Esophagus (tissue), 2 donors: ENCODE measurements around the gene RAB11FIP4. TPM values are rescaled to one million over a fixed set of nuclear protein-coding genes. Genes with fewer than 3 reads are reported as not detected.

Experiments used
- H3K27ac ChIP-seq, 2 donors: one replicate each; pipeline ENCODE4 v1.5.1; 2013; ENCODE audit warnings: low read depth in 2 of 2, mild to moderate bottlenecking in 2 of 2, inconsistent platforms in 1 of 2, low read length in 1 of 2, moderate library complexity in 1 of 2
- H3K27me3 ChIP-seq, 2 donors: one replicate each; pipeline ENCODE4 v1.6.1; 2013; ENCODE audit warnings: low read length in 2 of 2, control low read depth in 1 of 2, mild to moderate bottlenecking in 1 of 2; ENCODE audit not compliant: insufficient read depth in 2 of 2, control insufficient read depth in 1 of 2
- H3K36me3 ChIP-seq, 2 donors: one replicate each; pipeline ENCODE4 v1.6.1; 2013; ENCODE audit warnings: low read length in 1 of 2; ENCODE audit not compliant: control insufficient read depth in 2 of 2, insufficient read depth in 2 of 2
- H3K4me1 ChIP-seq, 2 donors: one replicate each; pipeline ENCODE4 v1.6.1; 2013; ENCODE audit warnings: low read length in 1 of 2; ENCODE audit not compliant: control insufficient read depth in 2 of 2, insufficient read depth in 2 of 2
- H3K4me3 ChIP-seq, 2 donors: one replicate each; pipeline ENCODE4 v1.5.1; 2013; ENCODE audit warnings: low read length in 2 of 2, mild to moderate bottlenecking in 2 of 2, low read depth in 1 of 2, moderate library complexity in 1 of 2
- H3K9me3 ChIP-seq, 2 donors: one replicate each; pipeline ENCODE4 v1.6.1; 2013; ENCODE audit warnings: mild to moderate bottlenecking in 2 of 2, low read depth in 1 of 2, low read length in 1 of 2, moderate library complexity in 1 of 2; ENCODE audit not compliant: control insufficient read depth in 2 of 2, insufficient read depth in 1 of 2
- WGBS, 2 donors: extraction: QIAGEN DNeasy Blood & Tissue Kit; methylation state at CpG; one replicate each; pipeline ENCODE4 v1.1.7; 2013; 5-methylcytosine and 5-hydroxymethylcytosine counted together
- polyA plus RNA-seq, 2 donors: library from polyadenylated mRNA; stranded (reverse); fragments of 200-250 nt; gene quantifications; one replicate each; pipeline ENCODE4 v1.2.3, GENCODE V29; 2013
- donor health status: healthy with polysubstance abuse.
- donor health status: Bipolar disorder and iron deficiency.

Gene RAB11FIP4
- polyA plus RNA-seq, 2 donors = 5.0 TPM

DNA sequence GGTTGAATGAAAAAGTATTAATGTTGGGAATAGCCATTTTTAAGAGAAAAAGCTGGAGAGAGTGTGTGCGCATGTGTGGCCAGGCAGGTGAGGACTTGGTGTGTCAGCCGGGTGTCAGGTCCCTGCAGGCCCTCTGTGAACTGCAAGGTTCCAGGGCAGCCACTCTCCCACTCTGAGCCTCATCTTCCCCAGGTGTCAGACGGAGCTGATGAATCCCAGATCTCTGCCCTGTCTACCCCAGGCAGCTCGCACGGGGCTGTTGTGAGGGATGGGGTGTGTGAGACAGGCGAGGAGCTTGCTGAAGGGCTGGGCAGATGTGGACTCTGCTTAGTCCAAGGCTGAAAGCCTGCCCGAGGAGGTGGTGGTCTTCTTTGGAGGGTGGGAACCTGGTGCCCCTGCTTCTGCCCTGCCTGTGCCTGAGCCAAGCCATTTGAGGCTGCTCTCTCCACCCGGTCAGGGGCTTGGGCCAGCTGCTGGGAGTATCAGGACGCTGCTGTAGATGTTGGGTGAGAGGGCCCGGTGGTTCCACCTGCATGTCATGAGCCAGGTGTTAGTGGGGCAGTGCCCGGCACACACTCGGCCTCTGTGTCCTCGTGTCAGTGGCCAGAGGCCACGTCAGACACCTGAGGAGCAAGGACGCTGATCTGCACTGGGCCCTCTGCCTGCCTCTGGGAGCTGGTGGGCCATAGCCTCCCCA lies 122.4 kb downstream of the RAB11FIP4 start:
- no peaks in the 10 kb centered on the region for H3K27me3 ChIP-seq
- no peaks in the 10 kb centered on the region for H3K9me3 ChIP-seq
- H3K4me3 ChIP-seq = no peak overlapping the region
- peaks cover 0 to 13% of the 10 kb centered on the region in 2 donors for H3K4me1 ChIP-seq
- peaks cover 0 to 4% of the 10 kb centered on the region in 2 donors for H3K36me3 ChIP-seq
- no peak overlapping the region for H3K27ac ChIP-seq
- WGBS, 2 donors = 83 to 88% methylated on average over 15 of the region's 15 CpGs

- 65 to 77% methylated on average over 8 of the region's 8 CpGs for WGBS, 2 donors
- Histone ChIP-seq H3K36me3 (peaks cover 0 to under 1% of the 10 kb centered on the region in 2 donors), H3K27me3 (no peaks in the 10 kb centered on the region), H3K4me3 (no peak overlapping the region), H3K27ac (no peak overlapping the region), H3K9me3 (no peaks in the 10 kb centered on the region), H3K4me1 (peaks cover 0 to 5% of the 10 kb centered on the region in 2 donors)
Observed at GRCh38 chr17:31515267-31515666, 123.8 kb downstream of the RAB11FIP4 start.

DNA sequence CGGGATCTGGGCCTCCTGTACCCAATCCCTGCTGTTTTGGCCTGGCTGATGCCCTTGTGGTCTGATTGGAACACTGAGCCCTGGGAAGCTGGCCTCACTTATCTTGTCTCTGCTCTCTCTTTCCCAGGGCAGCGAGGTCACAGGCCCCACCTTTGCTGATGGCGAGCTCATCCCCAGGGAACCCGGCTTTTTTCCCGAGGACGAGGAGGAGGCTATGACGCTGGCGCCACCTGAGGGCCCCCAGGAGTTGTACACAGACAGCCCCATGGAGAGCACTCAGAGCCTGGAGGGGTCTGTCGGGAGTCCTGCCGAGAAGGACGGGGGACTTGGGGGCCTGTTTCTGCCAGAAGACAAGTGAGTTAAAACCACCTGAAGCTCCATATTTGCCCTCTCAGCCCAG lies 126.0 kb downstream of the RAB11FIP4 start:
- H3K9me3 ChIP-seq = no peaks in the 10 kb centered on the region
- peaks cover 0 to 3% of the 10 kb centered on the region in 2 donors for H3K4me1 ChIP-seq
- H3K4me3 ChIP-seq = no peak overlapping the region
- peaks cover 4 to 8% of the 10 kb centered on the region in 2 donors for H3K36me3 ChIP-seq
- no peak overlapping the region for H3K27ac ChIP-seq
- 60 to 67% methylated on average over 11 of the region's 11 CpGs for whole genome bisulfite sequencing, 2 donors
- no peaks in the 10 kb centered on the region for H3K27me3 ChIP-seq

DNA sequence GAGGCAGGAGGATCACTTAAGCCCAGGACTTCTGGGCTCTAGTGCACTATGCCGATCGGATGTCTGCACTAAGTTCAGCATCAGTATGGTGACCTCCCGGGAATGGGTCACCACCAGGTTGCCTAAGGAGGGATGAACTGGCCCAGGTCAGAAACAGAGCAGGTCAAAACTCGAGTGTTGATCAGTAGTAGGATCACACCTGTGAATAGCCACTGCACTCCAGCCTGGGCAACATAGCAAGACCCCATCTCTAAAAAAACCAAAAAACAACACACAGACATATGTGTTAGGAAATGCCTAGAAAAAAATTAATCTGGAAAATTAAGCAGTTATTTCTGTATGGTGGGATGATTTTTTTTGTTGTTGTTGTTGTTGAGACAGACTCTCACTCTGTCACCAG lies 127.0 kb downstream of the RAB11FIP4 start:
- Histone ChIP-seq H3K27ac (no peak overlapping the region), H3K9me3 (peaks cover 0 to 2% of the 10 kb centered on the region in 2 donors), H3K36me3 (peaks cover 4 to 18% of the 10 kb centered on the region in 2 donors), H3K27me3 (no peaks in the 10 kb centered on the region), H3K4me3 (no peak overlapping the region), H3K4me1 (peaks cover 0 to 3% of the 10 kb centered on the region in 2 donors)
- WGBS, 2 donors = 92 to 94% methylated on average over 4 of the region's 4 CpGs

DNA sequence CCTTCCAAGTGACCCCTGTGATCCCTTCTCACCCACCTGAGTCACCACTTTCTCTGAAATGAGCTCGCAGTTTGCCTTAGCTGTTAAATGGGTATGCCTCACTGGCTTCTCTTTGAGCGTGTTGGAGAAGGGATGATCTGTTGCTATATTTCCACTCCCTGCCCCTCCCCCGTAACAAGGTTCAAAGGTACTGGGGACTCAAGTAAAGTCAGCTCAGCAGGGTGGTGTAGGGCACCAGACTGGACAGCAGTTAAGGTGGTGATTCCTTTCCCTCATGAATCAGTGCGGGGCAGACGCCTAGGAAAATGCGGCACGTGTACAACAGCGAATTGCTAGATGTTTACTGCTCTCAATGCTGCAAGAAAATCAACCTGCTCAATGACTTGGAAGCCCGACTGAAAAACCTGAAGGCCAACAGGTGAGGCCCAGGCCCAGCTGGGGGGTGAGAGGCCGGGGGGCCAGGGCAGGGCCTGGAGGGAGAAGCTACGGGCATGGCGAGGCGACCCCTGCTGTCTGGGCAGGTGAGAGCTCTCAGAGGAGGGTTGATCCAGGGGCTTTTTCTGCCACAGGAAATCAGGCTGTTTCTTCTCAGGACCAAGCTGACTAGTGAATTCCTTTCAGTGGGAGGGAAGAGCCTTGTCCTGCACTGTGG lies 130.3 kb downstream of the RAB11FIP4 start:
- peaks cover 0 to 10% of the 10 kb centered on the region in 2 donors for H3K9me3 ChIP-seq
- H3K27ac ChIP-seq = no peak overlapping the region
- H3K36me3 ChIP-seq = peaks cover 4 to 34% of the 10 kb centered on the region in 2 donors
- 93 to 94% methylated on average over 13 of the region's 13 CpGs for WGBS, 2 donors
- no peak overlapping the region for H3K4me3 ChIP-seq
- H3K27me3 ChIP-seq = no peaks in the 10 kb centered on the region
- no peaks in the 10 kb centered on the region for H3K4me1 ChIP-seq

GRCh38 chr17:31522284-31522931 lies 130.9 kb downstream of the RAB11FIP4 start:
- Histone ChIP-seq H3K4me1 (no peaks in the 10 kb centered on the region), H3K36me3 (peaks cover 4 to 34% of the 10 kb centered on the region in 2 donors)

DNA sequence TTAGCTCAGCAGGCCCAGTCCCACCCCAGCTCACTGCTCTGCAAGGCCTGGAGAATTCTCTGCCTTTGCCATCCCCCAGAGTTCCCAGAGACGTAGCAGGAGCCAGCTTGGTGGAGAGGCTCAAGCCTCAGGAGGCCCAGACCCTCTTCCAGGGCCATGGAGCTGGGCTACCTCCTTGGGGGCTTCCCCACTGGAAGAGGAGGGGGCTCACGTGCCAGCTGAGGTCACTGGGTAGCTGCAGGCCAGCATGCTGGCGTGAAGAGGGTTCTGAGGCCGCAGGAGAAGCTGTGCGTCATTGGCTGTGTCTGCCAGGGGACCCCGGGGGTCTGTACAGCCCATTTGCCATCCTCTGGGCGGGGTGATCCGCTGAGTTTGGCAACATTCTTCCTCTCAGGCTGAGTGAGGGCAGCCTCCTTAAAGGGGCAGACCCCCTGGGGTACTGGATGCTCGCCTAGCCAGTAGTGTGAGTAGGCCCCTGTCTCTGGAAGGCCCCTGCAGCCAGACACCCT lies 131.6 kb downstream of the RAB11FIP4 start:
- 91 to 93% methylated on average over 9 of the region's 9 CpGs for WGBS, 2 donors
- Histone ChIP-seq H3K27me3 (no peaks in the 10 kb centered on the region), H3K4me3 (no peak overlapping the region), H3K4me1 (no peaks in the 10 kb centered on the region), H3K9me3 (peaks cover 0 to 10% of the 10 kb centered on the region in 2 donors), H3K27ac (no peak overlapping the region), H3K36me3 (peaks cover 4 to 34% of the 10 kb centered on the region in 2 donors)

More at GRCh38 chr17:31522284-31522931, 130.9 kb downstream of the RAB11FIP4 start:
- WGBS, 2 donors = 92 to 97% methylated on average over 16 of the region's 16 CpGs
- H3K4me3 ChIP-seq = no peak overlapping the region
- no peak overlapping the region for H3K27ac ChIP-seq
- peaks cover 0 to 10% of the 10 kb centered on the region in 2 donors for H3K9me3 ChIP-seq
- no peaks in the 10 kb centered on the region for H3K27me3 ChIP-seq

- H3K27ac ChIP-seq = no peak overlapping the region
- H3K4me3 ChIP-seq = no peak overlapping the region
- H3K4me1 ChIP-seq = no peaks in the 10 kb centered on the region
- no peaks in the 10 kb centered on the region for H3K27me3 ChIP-seq
- 95 to 96% methylated on average over 14 of the region's 14 CpGs for WGBS, 2 donors
- H3K36me3 ChIP-seq = peaks cover 4 to 43% of the 10 kb centered on the region in 2 donors
- H3K9me3 ChIP-seq = peaks cover 0 to 10% of the 10 kb centered on the region in 2 donors
Observed at GRCh38 chr17:31523862-31524730, 132.6 kb downstream of the RAB11FIP4 start.
